KG1 (cell line): ENCODE data around the gene NDUFB7.

Experiments
- DNase-seq: peaks from one replicate; lab custom pipeline; 2025; lab: John Stamatoyannopoulos, UW

The NDUFB7 gene

GRCh38 chr19:14520543-14520942, 51.3 kb downstream of the NDUFB7 start:
- no peak for DNase-seq

GRCh38 chr19:14519860-14520407, 51.9 kb downstream of the NDUFB7 start:
- no peak for DNase-seq

GRCh38 chr19:14519245-14519859, 52.5 kb downstream of the NDUFB7 start:
- DNase-seq: no peak

GRCh38 chr19:14517840-14518505, 53.9 kb downstream of the NDUFB7 start, which contains the start of gene DNAJB1:
Gene DNAJB1 (minus strand): TSS chr19:14518397. CDS start chr19:14518349, 48 bp downstream.
- DNase-seq: peak; percentile 57

- no peak for DNase-seq
These were observed 54.4 kb downstream of the NDUFB7 start for GRCh38 chr19:14517446-14517839.

- no peak for DNase-seq
These were observed 55.0 kb downstream of the NDUFB7 start for GRCh38 chr19:14516746-14517438.
